Brain microvascular endothelial cell (primary cell): ENCODE results near the gene SELENOO.
A peak's percentile ranks its signal among the peaks of the same experiment; 100 is the strongest.

Source experiments
- DNase-seq: peaks from one replicate; pipeline ENCODE4 v3.0.0-alpha.2; 2020
- H3K27ac ChIP-seq: fragments of 250-450 bp; sonication (Bioruptor Pico); 2 replicates; pipeline ENCODE4 v1.5.1; 2020; ENCODE audit warnings: mild to moderate bottlenecking, moderate library complexity
- H3K27me3 ChIP-seq: fragments of 250-450 bp; sonication (Bioruptor Pico); replicated peaks from 2 replicates; pipeline ENCODE4 v1.5.1; 2020; ENCODE audit warnings: mild to moderate bottlenecking
- H3K36me3 ChIP-seq: fragments of 250-450 bp; sonication (Bioruptor Pico); replicated peaks from 2 replicates; pipeline ENCODE4 v1.5.1; 2020; ENCODE audit warnings: mild to moderate bottlenecking
- H3K4me3 ChIP-seq: 2 replicates; pipeline ENCODE4 v1.5.1; 2011; ENCODE audit warnings: low read depth, mild to moderate bottlenecking, control low read depth, low read length, moderate library complexity
- CTCF ChIP-seq: IDR thresholded peaks from 2 replicates; pipeline ENCODE4 v1.5.1; 2011; ENCODE audit warnings: low read depth, mild to moderate bottlenecking, moderate library complexity, low read length, control low read depth, inconsistent platforms; ENCODE audit errors: missing control alignments
- in situ Hi-C: cut with HindIII; loops from 2 replicates; pipeline ENCODE4 v1.10.0; 2017; ENCODE audit warnings: low sequenced_read_pairs, low pct_ligation_motif_present

Gene SELENOO

GRCh38 chr22:50189849-50190181 lies 11.0 kb upstream of the SELENOO start:
- Histone ChIP-seq H3K4me3 (peak overlapping the region; percentile 51), H3K27ac (no peak overlapping the region), H3K27me3 (no peaks in the 10 kb centered on the region), H3K36me3 (peaks cover 21% of the 10 kb centered on the region)
- TF ChIP-seq CTCF = no peak
- in situ Hi-C loops = no loop called here
- no peak for DNase-seq

GRCh38 chr22:50190182-50190940 lies 10.4 kb upstream of the SELENOO start:
- H3K36me3 ChIP-seq = peaks cover 25% of the 10 kb centered on the region
- H3K27ac ChIP-seq = no peak overlapping the region
- H3K27me3 ChIP-seq = no peaks in the 10 kb centered on the region
- in situ Hi-C loops = no loop called here
- TF ChIP-seq CTCF = peak; percentile 55
- DNase-seq = no peak
- H3K4me3 ChIP-seq = peak overlapping the region; percentile 51

GRCh38 chr22:50190941-50191741 lies 9.7 kb upstream of the SELENOO start:
- in situ Hi-C loops = no loop called here
- DNase-seq = no peak
- peak overlapping the region; percentile 51 for H3K4me3 ChIP-seq

GRCh38 chr22:50192436-50193204 lies 8.2 kb upstream of the SELENOO start:
- Histone ChIP-seq H3K27ac (no peak overlapping the region), H3K36me3 (peaks cover 38% of the 10 kb centered on the region), H3K4me3 (no peak overlapping the region), H3K27me3 (no peaks in the 10 kb centered on the region)
- in situ Hi-C loops = no loop called here
- DNase-seq = no peak
- TF ChIP-seq CTCF = no peak

More at GRCh38 chr22:50190941-50191741, 9.7 kb upstream of the SELENOO start:
- no peaks in the 10 kb centered on the region for H3K27me3 ChIP-seq
- no peak for TF ChIP-seq CTCF
- peaks cover 31% of the 10 kb centered on the region for H3K36me3 ChIP-seq
- no peak overlapping the region for H3K27ac ChIP-seq

GRCh38 chr22:50193621-50194020 lies 7.2 kb upstream of the SELENOO start:
- in situ Hi-C loops = no loop called here
- no peak overlapping the region for H3K27ac ChIP-seq
- TF ChIP-seq CTCF = no peak
- H3K36me3 ChIP-seq = peaks cover 40% of the 10 kb centered on the region
- H3K27me3 ChIP-seq = no peaks in the 10 kb centered on the region
- no peak for DNase-seq
- no peak overlapping the region for H3K4me3 ChIP-seq
